GM21528 (cell line): ENCODE results near the gene NTM.

ENCODE experiments used
- ATAC-seq: cut with Tn5 transposase; IDR thresholded peaks from one replicate; pipeline ENCODE4 v1.9.1; 2021; ENCODE audit warnings: mild to moderate bottlenecking, moderate library complexity; ENCODE audit not compliant: unreplicated experiment, low FRiP score

NTM gene

GRCh38 chr11:132006884-132007580, 636.6 kb downstream of the NTM start:
- no peak for ATAC-seq

- ATAC-seq: no peak
These were observed 637.8 kb downstream of the NTM start for GRCh38 chr11:132008226-132008625.

- no peak for ATAC-seq
These were observed 638.5 kb downstream of the NTM start for GRCh38 chr11:132008872-132009271.

GRCh38 chr11:132020001-132020400, 649.6 kb downstream of the NTM start:
- ATAC-seq: no peak

GRCh38 chr11:132022285-132022684, 651.9 kb downstream of the NTM start:
- no peak for ATAC-seq

- ATAC-seq: no peak
These were observed 652.5 kb downstream of the NTM start for GRCh38 chr11:132022733-132023478.

- no peak for ATAC-seq
These were observed 654.3 kb downstream of the NTM start for GRCh38 chr11:132024587-132025295.

GRCh38 chr11:132026746-132027145, 656.3 kb downstream of the NTM start:
- ATAC-seq: no peak

GRCh38 chr11:132028380-132029240, 658.2 kb downstream of the NTM start:
- no peak for ATAC-seq

- no peak for ATAC-seq
These were observed 660.5 kb downstream of the NTM start for GRCh38 chr11:132030896-132031295.

- no peak for ATAC-seq
These were observed 662.1 kb downstream of the NTM start for GRCh38 chr11:132032555-132032954.

GRCh38 chr11:132033051-132033450, 662.6 kb downstream of the NTM start:
- ATAC-seq: no peak

GRCh38 chr11:132035228-132035627, 664.8 kb downstream of the NTM start:
- ATAC-seq: no peak

- no peak for ATAC-seq
These were observed 665.4 kb downstream of the NTM start for GRCh38 chr11:132035766-132036165.

- no peak for ATAC-seq
These were observed 665.8 kb downstream of the NTM start for GRCh38 chr11:132036220-132036619.

- ATAC-seq: no peak
These were observed 666.5 kb downstream of the NTM start for GRCh38 chr11:132036746-132037466.

GRCh38 chr11:132037467-132037862, 667.0 kb downstream of the NTM start:
- no peak for ATAC-seq

- ATAC-seq: no peak
These were observed 667.5 kb downstream of the NTM start for GRCh38 chr11:132037956-132038355.

- no peak for ATAC-seq
These were observed 669.1 kb downstream of the NTM start for GRCh38 chr11:132039521-132039920.

GRCh38 chr11:132042296-132042695, 671.9 kb downstream of the NTM start:
- ATAC-seq: no peak
